ENCODE data around the gene KREMEN1.

DNA sequence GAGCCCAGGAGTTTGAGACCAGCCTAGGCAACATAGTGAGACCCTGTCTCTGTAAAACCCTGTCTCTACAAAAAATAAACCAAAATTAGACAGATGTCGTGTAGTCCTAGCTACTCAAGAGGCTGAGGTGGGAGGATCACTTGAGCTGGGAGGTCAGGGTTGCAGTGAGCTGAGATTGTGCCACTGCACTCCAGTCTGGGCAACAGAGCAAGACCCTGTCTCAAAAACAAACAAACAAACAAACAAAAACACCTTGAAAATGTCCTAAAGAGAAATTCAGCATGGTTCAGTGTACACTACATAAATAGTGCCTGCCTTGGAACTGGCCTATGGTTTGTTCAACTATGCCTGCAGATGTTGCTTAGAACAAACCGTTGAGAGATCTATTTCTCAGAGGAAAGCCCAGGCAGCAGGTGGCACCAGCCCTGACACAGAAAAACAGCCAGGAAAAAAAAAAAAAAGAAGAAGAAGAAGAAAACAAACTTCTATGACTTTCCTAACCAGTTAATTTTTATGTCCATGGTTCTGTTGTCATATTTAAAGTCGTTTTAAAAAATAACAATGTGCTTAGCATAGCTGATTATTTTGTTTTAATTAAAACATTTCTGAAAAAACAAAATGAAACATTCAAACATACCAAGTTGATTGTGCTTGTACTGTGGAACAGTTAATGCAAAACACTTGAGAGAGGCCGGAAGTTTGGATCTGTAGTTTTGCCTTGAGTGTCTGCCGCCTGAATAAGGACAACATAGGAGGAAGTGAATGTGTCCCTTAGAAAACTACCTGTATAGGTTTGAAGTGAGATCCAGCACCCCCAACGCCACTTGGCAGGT, 5.4 kb downstream of the KREMEN1 start:
- no peak for TF ChIP-seq CBX3 (IDR thresholded peaks at IDR 0.05; ENCODE audit: low read depth)
- TF ChIP-seq, protein P1, sequence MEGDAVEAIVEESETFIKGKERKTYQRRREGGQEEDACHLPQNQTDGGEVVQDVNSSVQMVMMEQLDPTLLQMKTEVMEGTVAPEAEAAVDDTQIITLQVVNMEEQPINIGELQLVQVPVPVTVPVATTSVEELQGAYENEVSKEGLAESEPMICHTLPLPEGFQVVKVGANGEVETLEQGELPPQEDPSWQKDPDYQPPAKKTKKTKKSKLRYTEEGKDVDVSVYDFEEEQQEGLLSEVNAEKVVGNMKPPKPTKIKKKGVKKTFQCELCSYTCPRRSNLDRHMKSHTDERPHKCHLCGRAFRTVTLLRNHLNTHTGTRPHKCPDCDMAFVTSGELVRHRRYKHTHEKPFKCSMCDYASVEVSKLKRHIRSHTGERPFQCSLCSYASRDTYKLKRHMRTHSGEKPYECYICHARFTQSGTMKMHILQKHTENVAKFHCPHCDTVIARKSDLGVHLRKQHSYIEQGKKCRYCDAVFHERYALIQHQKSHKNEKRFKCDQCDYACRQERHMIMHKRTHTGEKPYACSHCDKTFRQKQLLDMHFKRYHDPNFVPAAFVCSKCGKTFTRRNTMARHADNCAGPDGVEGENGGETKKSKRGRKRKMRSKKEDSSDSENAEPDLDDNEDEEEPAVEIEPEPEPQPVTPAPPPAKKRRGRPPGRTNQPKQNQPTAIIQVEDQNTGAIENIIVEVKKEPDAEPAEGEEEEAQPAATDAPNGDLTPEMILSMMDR (IDR thresholded peaks at IDR 0.05 in 2 of 3, conservative IDR thresholded peaks at IDR 0.05 in 1 of 3; ENCODE audit: borderline replicate concordance in 1 of 3, insufficient read depth in 1 of 3, low read depth in 2 of 3, low read length in 2 of 3): no peak
- no peak for TF ChIP-seq EZH2 (IDR thresholded peaks at IDR 0.05)
- no peak for TF ChIP-seq EZH2phosphoT487 (IDR thresholded peaks at IDR 0.05; ENCODE audit: borderline replicate concordance)
- TF ChIP-seq POLR2A (IDR thresholded peaks at IDR 0.05; ENCODE audit: borderline replicate concordance, extremely low read depth, insufficient read depth, insufficient read length): no peak
- no peak for TF ChIP-seq YY1 (IDR thresholded peaks at IDR 0.05; ENCODE audit: extremely low read depth, insufficient replicate concordance, low read depth, low read length)
- TF ChIP-seq, protein P2, sequence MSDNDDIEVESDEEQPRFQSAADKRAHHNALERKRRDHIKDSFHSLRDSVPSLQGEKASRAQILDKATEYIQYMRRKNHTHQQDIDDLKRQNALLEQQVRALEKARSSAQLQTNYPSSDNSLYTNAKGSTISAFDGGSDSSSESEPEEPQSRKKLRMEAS (IDR thresholded peaks at IDR 0.05): no peak
- TF ChIP-seq, protein P3, sequence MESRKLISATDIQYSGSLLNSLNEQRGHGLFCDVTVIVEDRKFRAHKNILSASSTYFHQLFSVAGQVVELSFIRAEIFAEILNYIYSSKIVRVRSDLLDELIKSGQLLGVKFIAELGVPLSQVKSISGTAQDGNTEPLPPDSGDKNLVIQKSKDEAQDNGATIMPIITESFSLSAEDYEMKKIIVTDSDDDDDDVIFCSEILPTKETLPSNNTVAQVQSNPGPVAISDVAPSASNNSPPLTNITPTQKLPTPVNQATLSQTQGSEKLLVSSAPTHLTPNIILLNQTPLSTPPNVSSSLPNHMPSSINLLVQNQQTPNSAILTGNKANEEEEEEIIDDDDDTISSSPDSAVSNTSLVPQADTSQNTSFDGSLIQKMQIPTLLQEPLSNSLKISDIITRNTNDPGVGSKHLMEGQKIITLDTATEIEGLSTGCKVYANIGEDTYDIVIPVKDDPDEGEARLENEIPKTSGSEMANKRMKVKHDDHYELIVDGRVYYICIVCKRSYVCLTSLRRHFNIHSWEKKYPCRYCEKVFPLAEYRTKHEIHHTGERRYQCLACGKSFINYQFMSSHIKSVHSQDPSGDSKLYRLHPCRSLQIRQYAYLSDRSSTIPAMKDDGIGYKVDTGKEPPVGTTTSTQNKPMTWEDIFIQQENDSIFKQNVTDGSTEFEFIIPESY (IDR thresholded peaks at IDR 0.05; ENCODE audit: extremely low read depth, insufficient replicate concordance, low read length): no peak
